Endometrium (tissue), 2 donors: Measurements from ENCODE around the gene SPINK1.
"Not testable (repeated sequence)": the region's sequence is repeated elsewhere in the genome, so short reads cannot be mapped to it uniquely, and the experiment has no call there.

Source experiments
- FAIRE-seq: peaks from 2 replicates; lab custom pipeline; 2012; peaks lifted over from hg19 to GRCh38; lab: Jason Lieb, UNC
- donor health status: control.
- donor health status: control.

The SPINK1 gene, protein sequence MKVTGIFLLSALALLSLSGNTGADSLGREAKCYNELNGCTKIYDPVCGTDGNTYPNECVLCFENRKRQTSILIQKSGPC

GRCh38 chr5:147831465-147831864, at the start of gene SPINK1:
Gene SPINK1, minus strand, starts transcription at chr5:147831671. Its CDS starts 94 bp downstream, at chr5:147831577.
- FAIRE-seq, result no peak

- no peak for FAIRE-seq
Observed at GRCh38 chr5:147880487-147880886, 49.0 kb upstream of the SPINK1 start.

DNA sequence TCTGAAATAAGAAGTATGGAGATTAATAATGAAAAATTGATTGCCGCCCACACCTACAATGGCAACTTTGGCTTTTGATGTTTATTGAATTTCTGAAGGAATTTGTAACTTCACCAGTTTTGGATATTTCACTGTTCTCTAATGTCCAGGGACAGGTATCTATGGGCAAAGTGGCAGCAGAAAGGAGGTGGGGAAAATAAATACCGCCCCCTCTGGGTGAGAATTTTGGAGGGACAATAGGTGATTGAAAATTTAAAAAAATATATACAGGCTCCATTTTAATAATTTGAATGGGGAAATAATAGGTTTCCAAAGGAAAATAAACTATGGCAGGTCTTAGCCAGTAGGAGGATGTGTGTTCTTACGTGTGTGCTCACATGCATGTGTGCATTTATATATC, 48.3 kb upstream of the SPINK1 start:
- FAIRE-seq, result no peak

GRCh38 chr5:147878066-147878759, 46.7 kb upstream of the SPINK1 start, which contains the start of gene SCGB3A2:
Gene SCGB3A2, plus strand, starts transcription at chr5:147878711. Its CDS starts 93 bp downstream, at chr5:147878804.
- FAIRE-seq, result no peak

- FAIRE-seq, result no peak
Observed at GRCh38 chr5:147876626-147877025, 45.2 kb upstream of the SPINK1 start.

DNA sequence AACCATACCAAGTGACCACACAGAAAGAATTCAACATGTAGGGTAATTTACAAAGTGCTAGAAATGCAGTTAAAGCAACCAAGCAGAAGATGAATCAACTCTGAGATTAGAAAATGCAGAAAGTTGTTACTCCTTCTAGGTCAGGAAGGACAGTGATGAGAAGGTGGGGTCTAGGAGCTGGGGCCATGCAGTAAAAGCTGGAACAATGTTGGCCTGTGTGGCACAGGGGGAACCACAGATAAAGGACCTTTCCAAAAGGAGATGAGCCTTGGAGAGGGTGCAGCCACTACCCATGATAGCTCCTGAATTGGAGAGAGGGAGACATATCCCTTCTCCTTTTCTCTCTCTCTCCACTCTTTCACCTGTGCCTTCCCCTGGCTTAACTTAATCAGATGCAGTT, 44.7 kb upstream of the SPINK1 start:
- no peak for FAIRE-seq

DNA sequence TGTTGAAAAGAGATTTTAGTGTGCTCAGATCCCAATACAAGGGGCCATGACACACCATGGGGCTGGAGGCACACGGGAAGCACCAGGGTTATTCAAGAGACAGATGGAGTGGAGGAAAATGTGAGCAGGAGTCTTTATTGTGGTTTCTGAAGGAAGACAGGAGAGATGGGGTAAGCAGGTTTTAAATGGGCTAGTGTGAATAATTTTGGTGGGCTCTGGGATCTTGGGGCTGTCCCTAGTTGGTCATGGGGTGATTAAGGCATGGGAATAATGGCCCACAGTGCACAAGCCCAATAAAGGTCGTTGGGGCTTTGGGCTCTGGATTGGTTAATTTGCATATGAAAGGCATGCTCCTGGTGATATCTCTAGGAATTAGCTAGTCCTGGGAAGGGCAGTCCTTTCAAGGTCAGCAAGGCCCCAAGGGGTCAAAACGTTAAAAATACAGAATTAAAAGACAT, 43.5 kb upstream of the SPINK1 start:
- FAIRE-seq, result no peak

- not testable (repeated sequence) for FAIRE-seq
Observed at GRCh38 chr5:147874118-147874875, 42.8 kb upstream of the SPINK1 start.

DNA sequence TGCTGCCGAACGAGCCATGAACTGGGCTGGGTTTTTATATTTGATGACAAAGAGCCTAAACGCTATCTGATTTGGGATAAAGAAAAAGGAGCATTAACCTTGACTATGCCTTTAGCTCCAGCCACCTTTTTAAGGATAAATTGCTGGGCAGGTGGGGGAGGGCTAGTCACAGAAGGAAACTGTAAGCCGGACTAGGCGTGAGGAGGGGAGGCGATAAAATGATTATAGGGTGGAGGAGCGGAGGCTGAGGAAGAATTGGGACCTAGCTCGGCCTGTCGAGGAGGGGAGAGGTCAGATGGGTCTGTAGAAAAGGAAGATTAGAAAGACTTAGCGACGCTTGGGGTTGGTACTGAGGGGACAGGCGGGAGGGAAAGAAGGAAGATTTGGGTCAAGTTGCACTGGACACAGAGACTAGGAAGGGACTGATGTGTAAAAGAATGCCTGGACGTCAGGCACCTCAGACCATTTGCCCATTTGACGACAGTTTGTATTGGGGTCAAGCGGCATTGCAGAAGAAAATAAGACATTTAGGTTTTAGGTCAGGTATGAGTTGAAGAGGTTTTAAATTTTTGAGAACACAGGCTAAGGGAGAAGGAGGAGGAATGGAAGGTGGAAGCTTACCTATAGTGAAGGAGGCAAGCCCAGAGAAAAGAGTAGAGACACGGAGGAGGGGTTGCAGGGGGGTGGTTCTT, 41.4 kb upstream of the SPINK1 start:
- FAIRE-seq, result not testable (repeated sequence)

GRCh38 chr5:147871980-147872549, 40.6 kb upstream of the SPINK1 start:
- FAIRE-seq, result not testable (repeated sequence)

DNA sequence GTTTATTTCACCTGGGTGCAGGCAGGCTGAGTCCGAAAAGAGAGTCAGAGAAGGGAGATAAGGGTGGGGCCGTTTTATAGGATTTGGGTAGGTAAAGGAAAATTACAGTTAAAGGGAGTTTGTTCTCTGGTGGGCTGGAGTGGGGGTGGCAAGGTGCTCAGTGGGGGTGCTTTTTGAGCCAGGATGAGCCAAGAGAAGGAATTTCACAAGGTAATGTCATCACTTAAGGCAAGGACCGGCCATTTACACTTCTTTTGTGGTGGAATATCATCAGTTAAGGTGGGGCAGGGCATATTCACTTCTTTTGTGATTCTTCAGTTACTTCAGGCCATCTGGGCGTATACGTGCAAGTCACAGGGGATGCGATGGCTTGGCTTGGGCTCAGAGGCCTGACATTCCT, 38.4 kb upstream of the SPINK1 start:
- FAIRE-seq, result not testable (repeated sequence)

DNA sequence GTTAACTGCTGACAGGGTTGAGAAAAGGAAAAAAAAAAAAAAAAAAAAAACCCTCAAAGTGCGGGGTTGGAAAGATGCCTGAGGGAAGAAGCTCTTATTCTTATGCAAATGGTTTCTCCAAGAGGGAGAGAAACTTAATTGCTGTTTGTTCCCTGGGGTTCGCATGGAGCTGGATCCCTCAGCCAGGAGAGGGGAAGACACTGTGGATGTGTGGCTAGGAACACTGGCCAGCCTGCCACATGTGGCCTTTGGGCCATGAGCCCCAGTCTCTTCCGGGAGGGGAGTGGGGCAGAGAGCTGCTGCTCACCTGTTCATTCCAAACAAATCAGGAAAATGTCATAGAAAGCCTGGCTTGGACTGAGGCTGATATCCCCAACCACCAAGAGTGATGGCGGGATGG, 37.6 kb upstream of the SPINK1 start:
- no peak for FAIRE-seq

- FAIRE-seq, result no peak
Observed at GRCh38 chr5:147863454-147864158, 32.1 kb upstream of the SPINK1 start.

DNA sequence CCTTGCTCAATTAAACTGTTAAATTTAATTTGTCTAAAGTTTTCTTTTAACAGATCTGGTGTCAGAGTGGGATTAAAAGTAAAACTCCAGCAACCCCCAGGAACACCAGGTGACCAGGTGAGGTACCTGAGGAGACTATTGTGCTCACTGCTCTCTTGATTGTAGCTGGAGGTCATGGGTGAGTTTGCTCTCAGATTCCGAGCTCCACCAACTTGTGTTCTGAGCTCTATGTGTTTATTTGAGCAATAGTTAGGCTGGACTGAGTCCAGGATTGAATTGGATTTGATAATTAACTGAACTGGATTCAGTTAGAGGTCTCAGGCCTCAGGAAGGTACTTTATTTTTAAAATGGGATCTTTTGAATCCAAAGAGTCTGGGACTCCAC, 29.2 kb upstream of the SPINK1 start:
- no peak for FAIRE-seq

DNA sequence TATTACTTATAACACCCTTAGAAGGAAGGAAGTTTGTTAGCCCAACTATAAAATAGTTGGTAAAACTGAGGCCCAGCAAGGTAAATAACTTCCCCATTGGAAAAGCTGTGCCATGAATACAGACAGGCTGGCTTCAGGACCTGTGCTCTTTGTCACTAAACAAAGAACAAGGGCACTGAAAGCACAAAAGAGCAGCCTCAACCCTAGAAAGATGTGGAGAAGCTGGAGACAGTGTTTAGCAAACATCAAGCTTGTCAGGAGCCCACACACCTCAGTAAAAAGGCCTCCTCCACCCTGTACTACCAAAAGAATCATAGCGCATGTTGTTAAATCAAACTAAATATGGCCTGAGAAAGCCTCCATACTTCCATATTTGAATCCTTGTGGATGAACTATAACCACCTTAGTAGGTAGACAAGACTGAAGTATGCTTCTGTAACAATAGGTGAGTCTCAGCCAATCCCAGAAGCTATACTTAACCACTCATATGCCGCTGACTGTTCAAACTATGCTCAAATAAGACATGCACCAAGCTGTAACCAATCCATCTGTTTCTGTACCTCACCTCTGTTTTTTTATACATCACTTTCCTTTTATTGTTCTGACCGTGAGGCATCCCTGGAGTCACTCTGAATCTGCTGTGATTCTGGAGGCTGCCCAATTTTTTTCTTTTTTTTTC, 28.6 kb upstream of the SPINK1 start:
- FAIRE-seq, result no peak

- FAIRE-seq, result no peak
Observed at GRCh38 chr5:147858565-147858964, 27.1 kb upstream of the SPINK1 start.

- peak; percentile 91 for FAIRE-seq
Observed at GRCh38 chr5:147857302-147858129, 26.0 kb upstream of the SPINK1 start.

- FAIRE-seq, result no peak
Observed at GRCh38 chr5:147856801-147857200, 25.3 kb upstream of the SPINK1 start.

DNA sequence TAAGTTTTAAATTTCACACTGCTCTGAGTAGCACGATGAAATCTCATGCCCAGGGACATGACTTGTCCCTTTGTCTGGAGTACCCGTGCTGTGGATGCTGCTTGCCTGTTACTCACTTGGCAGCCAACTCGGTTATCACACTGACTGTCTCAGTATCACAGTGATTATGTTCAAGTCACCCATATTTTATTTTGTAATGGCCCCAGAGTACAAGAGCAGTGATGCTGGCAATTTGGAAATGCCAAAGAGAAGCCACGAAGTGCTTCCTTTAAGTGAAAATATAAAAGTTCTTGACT, 24.3 kb upstream of the SPINK1 start:
- FAIRE-seq, result no peak
